ENCODE data around the gene APOBEC3F.

Gene APOBEC3F

GRCh38 chr22:39084666-39085065 is 44.0 kb downstream of the APOBEC3F start:
- H3K27ac ChIP-seq (ENCODE audit: low read depth, low read length), result no peak overlapping the region
- no peaks in the 10 kb centered on the region for H3K27me3 ChIP-seq (ENCODE audit: control insufficient read depth, insufficient read depth, low read length)
- H3K4me1 ChIP-seq (ENCODE audit: control insufficient read depth, insufficient read depth, low read length), result peaks cover 18% of the 10 kb centered on the region
- no peak overlapping the region for H3K4me3 ChIP-seq (ENCODE audit: low read depth, low read length)
- H3K36me3 ChIP-seq (ENCODE audit: control insufficient read depth, insufficient read depth, low read length), result no peaks in the 10 kb centered on the region
- no peak overlapping the region for H3K9ac ChIP-seq (ENCODE audit: low read length)
- H3K9me3 ChIP-seq (ENCODE audit: control insufficient read depth, insufficient read depth, low read depth, low read length), result no peaks in the 10 kb centered on the region

- H3K4me3 ChIP-seq (ENCODE audit: low read depth, low read length), result no peak overlapping the region
- no peaks in the 10 kb centered on the region for H3K9me3 ChIP-seq (ENCODE audit: control insufficient read depth, insufficient read depth, low read depth, low read length)
- no peak overlapping the region for H3K27ac ChIP-seq (ENCODE audit: low read depth, low read length)
- no peak overlapping the region for H3K9ac ChIP-seq (ENCODE audit: low read length)
- H3K4me1 ChIP-seq (ENCODE audit: control insufficient read depth, insufficient read depth, low read length), result peaks cover 18% of the 10 kb centered on the region
- no peaks in the 10 kb centered on the region for H3K27me3 ChIP-seq (ENCODE audit: control insufficient read depth, insufficient read depth, low read length)
- H3K36me3 ChIP-seq (ENCODE audit: control insufficient read depth, insufficient read depth, low read length), result no peaks in the 10 kb centered on the region
Observed at GRCh38 chr22:39087098-39087497, 46.4 kb downstream of the APOBEC3F start.

GRCh38 chr22:39087881-39088684 is 47.4 kb downstream of the APOBEC3F start:
- Histone ChIP-seq H3K4me1 (ENCODE audit: control insufficient read depth, insufficient read depth, low read length) (peaks cover 18% of the 10 kb centered on the region), H3K4me3 (ENCODE audit: low read depth, low read length) (no peak overlapping the region), H3K27me3 (ENCODE audit: control insufficient read depth, insufficient read depth, low read length) (no peaks in the 10 kb centered on the region), H3K36me3 (ENCODE audit: control insufficient read depth, insufficient read depth, low read length) (no peaks in the 10 kb centered on the region), H3K9ac (ENCODE audit: low read length) (no peak overlapping the region), H3K9me3 (ENCODE audit: control insufficient read depth, insufficient read depth, low read depth, low read length) (no peaks in the 10 kb centered on the region), H3K27ac (ENCODE audit: low read depth, low read length) (no peak overlapping the region)

- Histone ChIP-seq H3K36me3 (ENCODE audit: control insufficient read depth, insufficient read depth, low read length) (no peaks in the 10 kb centered on the region), H3K27ac (ENCODE audit: low read depth, low read length) (no peak overlapping the region), H3K4me3 (ENCODE audit: low read depth, low read length) (no peak overlapping the region), H3K27me3 (ENCODE audit: control insufficient read depth, insufficient read depth, low read length) (no peaks in the 10 kb centered on the region), H3K4me1 (ENCODE audit: control insufficient read depth, insufficient read depth, low read length) (peaks cover 18% of the 10 kb centered on the region), H3K9me3 (ENCODE audit: control insufficient read depth, insufficient read depth, low read depth, low read length) (no peaks in the 10 kb centered on the region), H3K9ac (ENCODE audit: low read length) (no peak overlapping the region)
Observed at GRCh38 chr22:39088685-39089032, 48.0 kb downstream of the APOBEC3F start.

GRCh38 chr22:39089928-39090327 is 49.3 kb downstream of the APOBEC3F start:
- Histone ChIP-seq H3K36me3 (ENCODE audit: control insufficient read depth, insufficient read depth, low read length) (no peaks in the 10 kb centered on the region), H3K27me3 (ENCODE audit: control insufficient read depth, insufficient read depth, low read length) (no peaks in the 10 kb centered on the region), H3K27ac (ENCODE audit: low read depth, low read length) (no peak overlapping the region), H3K9me3 (ENCODE audit: control insufficient read depth, insufficient read depth, low read depth, low read length) (no peaks in the 10 kb centered on the region), H3K9ac (ENCODE audit: low read length) (no peak overlapping the region), H3K4me1 (ENCODE audit: control insufficient read depth, insufficient read depth, low read length) (peaks cover 20% of the 10 kb centered on the region), H3K4me3 (ENCODE audit: low read depth, low read length) (no peak overlapping the region)

GRCh38 chr22:39090426-39091064 is 49.9 kb downstream of the APOBEC3F start:
- H3K4me1 ChIP-seq (ENCODE audit: control insufficient read depth, insufficient read depth, low read length), result peaks cover 23% of the 10 kb centered on the region
- no peak overlapping the region for H3K9ac ChIP-seq (ENCODE audit: low read length)
- H3K4me3 ChIP-seq (ENCODE audit: low read depth, low read length), result no peak overlapping the region
- no peaks in the 10 kb centered on the region for H3K27me3 ChIP-seq (ENCODE audit: control insufficient read depth, insufficient read depth, low read length)
- no peaks in the 10 kb centered on the region for H3K9me3 ChIP-seq (ENCODE audit: control insufficient read depth, insufficient read depth, low read depth, low read length)
- no peak overlapping the region for H3K27ac ChIP-seq (ENCODE audit: low read depth, low read length)
- H3K36me3 ChIP-seq (ENCODE audit: control insufficient read depth, insufficient read depth, low read length), result no peaks in the 10 kb centered on the region

- H3K4me3 ChIP-seq (ENCODE audit: low read depth, low read length), result no peak overlapping the region
- no peaks in the 10 kb centered on the region for H3K36me3 ChIP-seq (ENCODE audit: control insufficient read depth, insufficient read depth, low read length)
- H3K9me3 ChIP-seq (ENCODE audit: control insufficient read depth, insufficient read depth, low read depth, low read length), result no peaks in the 10 kb centered on the region
- H3K4me1 ChIP-seq (ENCODE audit: control insufficient read depth, insufficient read depth, low read length), result peaks cover 23% of the 10 kb centered on the region
- no peaks in the 10 kb centered on the region for H3K27me3 ChIP-seq (ENCODE audit: control insufficient read depth, insufficient read depth, low read length)
- no peak overlapping the region for H3K9ac ChIP-seq (ENCODE audit: low read length)
- H3K27ac ChIP-seq (ENCODE audit: low read depth, low read length), result no peak overlapping the region
Observed at GRCh38 chr22:39091126-39092081, 50.7 kb downstream of the APOBEC3F start.

- no peaks in the 10 kb centered on the region for H3K27me3 ChIP-seq (ENCODE audit: control insufficient read depth, insufficient read depth, low read length)
- no peak overlapping the region for H3K9ac ChIP-seq (ENCODE audit: low read length)
- no peak overlapping the region for H3K4me3 ChIP-seq (ENCODE audit: low read depth, low read length)
- no peak overlapping the region for H3K27ac ChIP-seq (ENCODE audit: low read depth, low read length)
- H3K36me3 ChIP-seq (ENCODE audit: control insufficient read depth, insufficient read depth, low read length), result no peaks in the 10 kb centered on the region
- peaks cover 28% of the 10 kb centered on the region for H3K4me1 ChIP-seq (ENCODE audit: control insufficient read depth, insufficient read depth, low read length)
- no peaks in the 10 kb centered on the region for H3K9me3 ChIP-seq (ENCODE audit: control insufficient read depth, insufficient read depth, low read depth, low read length)
Observed at GRCh38 chr22:39092111-39092862, 51.6 kb downstream of the APOBEC3F start.

- Histone ChIP-seq H3K4me3 (ENCODE audit: low read depth, low read length) (no peak overlapping the region), H3K9me3 (ENCODE audit: control insufficient read depth, insufficient read depth, low read depth, low read length) (no peaks in the 10 kb centered on the region), H3K27me3 (ENCODE audit: control insufficient read depth, insufficient read depth, low read length) (no peaks in the 10 kb centered on the region), H3K27ac (ENCODE audit: low read depth, low read length) (no peak overlapping the region), H3K4me1 (ENCODE audit: control insufficient read depth, insufficient read depth, low read length) (peaks cover 26% of the 10 kb centered on the region), H3K9ac (ENCODE audit: low read length) (no peak overlapping the region), H3K36me3 (ENCODE audit: control insufficient read depth, insufficient read depth, low read length) (no peaks in the 10 kb centered on the region)
Observed at GRCh38 chr22:39094717-39095389, 54.2 kb downstream of the APOBEC3F start.

GRCh38 chr22:39095971-39096370 is 55.3 kb downstream of the APOBEC3F start:
- Histone ChIP-seq H3K9me3 (ENCODE audit: control insufficient read depth, insufficient read depth, low read depth, low read length) (no peaks in the 10 kb centered on the region), H3K27ac (ENCODE audit: low read depth, low read length) (no peak overlapping the region), H3K36me3 (ENCODE audit: control insufficient read depth, insufficient read depth, low read length) (no peaks in the 10 kb centered on the region), H3K9ac (ENCODE audit: low read length) (no peak overlapping the region), H3K4me3 (ENCODE audit: low read depth, low read length) (no peak overlapping the region), H3K27me3 (ENCODE audit: control insufficient read depth, insufficient read depth, low read length) (no peaks in the 10 kb centered on the region), H3K4me1 (ENCODE audit: control insufficient read depth, insufficient read depth, low read length) (peaks cover 32% of the 10 kb centered on the region)

All from HUES6 (cell line).